GM18861 (cell line): ENCODE measurements around the gene PHOX2B.

ENCODE experiments used
- ATAC-seq: cut with Tn5 transposase; IDR thresholded peaks from one replicate; pipeline ENCODE4 v1.9.1; 2021; ENCODE audit not compliant: unreplicated experiment

Gene PHOX2B

DNA sequence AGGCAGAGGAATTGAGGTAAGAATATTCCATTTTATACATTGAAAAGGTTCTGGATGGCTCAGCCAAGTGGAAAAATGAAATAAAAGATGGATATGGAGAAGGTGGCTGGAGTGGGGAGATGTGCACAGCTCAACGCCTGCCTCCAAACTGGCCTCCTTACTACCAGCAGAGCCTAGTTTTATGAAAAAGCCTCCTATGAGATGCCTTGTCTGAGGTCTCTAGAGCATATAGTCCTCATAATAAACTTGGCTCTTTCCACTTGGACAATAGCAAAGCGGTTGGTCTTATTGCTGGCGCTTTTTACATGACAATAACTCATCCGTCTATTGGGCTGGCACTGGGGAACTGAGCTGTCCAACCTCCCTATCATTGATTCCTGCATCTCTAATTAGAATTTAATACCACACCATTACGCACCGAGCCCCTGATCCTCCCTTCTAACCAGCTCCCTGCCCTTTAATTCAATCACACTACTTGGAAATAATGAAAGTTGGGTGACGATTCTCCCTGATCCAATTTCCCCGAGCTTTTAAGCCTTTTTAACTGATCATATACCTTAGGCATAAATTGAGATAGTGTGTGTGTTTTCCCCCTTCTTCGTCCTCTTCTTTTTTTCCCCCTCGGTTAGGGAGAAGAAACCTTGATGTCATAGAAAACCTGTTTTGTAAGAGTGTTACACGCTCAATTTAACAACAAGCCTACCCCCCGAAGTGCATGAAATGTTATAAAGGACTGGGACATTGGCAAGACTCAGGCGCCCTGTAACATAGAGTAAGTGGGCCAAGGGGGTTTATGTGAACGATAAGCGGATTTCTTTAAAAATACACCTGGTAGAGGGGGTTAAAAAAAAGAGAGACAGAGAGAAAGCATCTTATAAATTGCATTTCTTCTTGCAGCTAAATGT, at the start of gene PHOX2B:
Gene PHOX2B, minus strand, starts transcription at position 155 of the 905 bp plus-strand sequence. Its CDS starts 115 bp downstream, at position 40.
- ATAC-seq: no peak

DNA sequence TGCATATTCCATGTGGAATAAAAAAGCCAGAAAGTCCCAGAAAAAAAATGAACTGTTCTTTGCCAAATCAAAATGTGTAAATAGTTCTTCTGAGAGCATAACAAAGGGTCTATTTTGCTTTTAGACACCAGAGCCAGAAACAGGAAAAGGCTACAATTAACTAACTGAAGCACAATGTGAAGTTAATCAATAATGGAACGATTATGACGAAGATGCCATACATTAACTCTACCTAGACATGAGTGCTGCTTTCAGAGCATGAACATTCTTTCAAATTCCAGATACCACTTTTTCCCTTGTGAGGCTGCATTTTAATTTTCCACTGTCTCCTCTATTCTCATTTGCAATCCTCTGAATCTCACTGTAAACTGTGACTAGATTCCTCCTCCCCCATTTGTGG, 48.7 kb upstream of the PHOX2B start:
- ATAC-seq: no peak

DNA sequence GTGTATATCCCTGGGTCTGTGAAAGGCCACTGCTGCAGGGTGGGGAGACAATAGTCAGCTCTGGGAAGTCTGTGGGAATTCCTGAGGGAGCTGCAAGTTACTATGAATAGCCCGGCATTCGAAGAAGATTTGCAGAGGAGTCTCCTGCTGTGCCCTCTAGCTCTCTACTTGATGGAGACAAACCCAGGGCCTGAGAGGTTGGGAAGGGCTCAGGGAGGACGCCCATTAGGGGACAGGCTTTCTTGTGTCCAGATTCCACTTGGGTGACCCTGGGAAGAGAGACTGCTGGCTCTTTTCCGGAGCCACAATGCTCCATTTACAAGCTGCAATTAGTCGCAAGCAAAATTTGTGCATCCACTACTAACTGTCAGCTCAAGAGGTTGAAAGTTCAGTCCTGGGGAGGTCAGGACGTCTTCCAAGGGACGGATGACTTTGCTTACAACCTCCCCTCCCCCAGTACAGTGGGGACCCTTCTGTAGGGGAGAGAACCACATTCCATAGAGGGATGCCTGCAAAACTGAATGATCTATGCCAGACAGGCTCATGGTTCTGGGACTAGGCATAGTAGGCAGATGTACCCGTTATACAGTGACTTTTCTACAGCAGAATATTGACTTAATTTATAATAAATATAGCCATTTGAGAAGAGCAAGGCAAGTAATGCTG, 48.2 kb upstream of the PHOX2B start:
- ATAC-seq: no peak

DNA sequence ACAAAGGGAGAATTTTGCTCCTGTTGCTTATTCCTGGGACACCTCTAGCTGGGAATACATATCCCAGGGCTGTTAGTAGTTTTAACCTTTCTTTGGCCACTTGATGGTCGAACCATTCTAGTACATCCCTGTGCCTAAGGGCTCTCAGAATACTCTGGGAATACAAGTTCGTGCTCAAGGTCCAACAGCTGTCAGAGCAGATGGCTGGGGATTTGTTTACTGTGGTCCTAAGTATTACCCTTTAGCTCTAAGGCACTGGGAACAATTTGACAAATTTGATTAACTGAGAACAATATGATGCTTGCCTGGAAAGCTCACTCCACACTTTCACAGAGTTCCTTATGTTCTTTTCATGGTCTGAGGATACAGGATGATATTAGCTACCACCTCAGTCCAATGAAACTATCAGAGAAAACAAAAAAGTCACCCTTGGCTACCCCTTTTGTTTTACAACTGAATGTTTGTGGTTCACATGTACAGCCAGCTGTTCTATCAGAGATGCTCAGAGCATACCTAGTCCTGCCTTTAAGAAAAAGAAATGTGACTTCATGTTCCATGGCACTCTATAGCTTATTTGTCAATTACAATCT, 47.4 kb upstream of the PHOX2B start:
- ATAC-seq: no peak

DNA sequence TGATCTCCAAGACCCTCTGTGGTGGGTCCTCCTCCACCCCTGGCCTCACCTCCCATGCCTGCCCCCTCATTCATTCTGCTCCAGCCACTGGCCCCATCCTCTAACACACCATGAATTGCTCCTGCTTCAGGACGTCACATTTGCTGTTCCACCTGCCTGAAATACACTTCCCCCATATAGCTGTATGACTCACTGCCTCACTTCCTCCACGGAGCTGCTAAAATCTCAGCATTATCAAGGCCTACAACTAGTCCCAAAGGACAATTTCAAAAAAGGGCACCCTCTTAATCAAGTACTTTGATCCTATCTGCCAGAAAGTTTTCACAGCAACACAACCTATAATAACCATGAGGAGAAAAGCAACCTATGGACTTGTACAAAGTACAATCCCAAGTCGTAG, 43.6 kb upstream of the PHOX2B start:
- ATAC-seq: no peak

DNA sequence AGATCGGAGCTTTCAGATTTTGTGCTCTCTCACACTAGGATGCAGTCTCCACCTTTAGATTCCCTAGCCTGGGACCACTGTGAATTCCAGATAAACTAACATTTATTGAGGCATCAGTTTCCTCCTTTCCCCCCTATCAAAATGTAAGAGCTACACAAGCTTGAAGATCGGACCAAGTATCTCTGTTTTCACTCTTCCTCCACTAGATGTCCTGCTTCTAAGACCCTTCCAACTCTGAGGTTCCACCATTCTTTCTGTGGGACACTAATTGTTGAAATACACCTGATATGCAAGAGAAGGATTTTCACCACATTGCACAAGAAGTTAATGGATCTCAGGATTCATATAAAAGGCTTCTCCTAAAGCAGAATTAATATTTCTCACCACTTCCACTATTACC, 43.0 kb upstream of the PHOX2B start:
- ATAC-seq: no peak

DNA sequence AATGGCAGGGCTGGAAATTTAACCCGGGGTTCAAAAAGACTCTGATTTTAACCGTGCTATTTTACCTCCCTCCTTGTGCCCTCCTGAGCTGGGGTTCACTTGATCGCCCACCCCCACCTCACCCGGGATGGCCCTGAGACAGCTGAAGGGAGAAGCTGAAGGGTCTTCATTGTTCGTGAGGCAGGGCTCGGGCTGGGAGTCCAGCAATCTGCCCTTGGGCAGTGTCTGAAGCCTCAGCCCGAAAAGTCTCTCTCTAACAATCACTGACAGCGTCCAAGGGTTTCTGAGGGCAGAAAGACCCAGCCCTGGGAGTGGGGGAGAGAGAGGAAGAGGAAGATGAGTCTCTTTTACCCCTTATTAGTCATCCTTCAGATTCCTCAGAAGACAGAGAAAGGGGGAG, 39.4 kb upstream of the PHOX2B start:
- ATAC-seq: no peak

DNA sequence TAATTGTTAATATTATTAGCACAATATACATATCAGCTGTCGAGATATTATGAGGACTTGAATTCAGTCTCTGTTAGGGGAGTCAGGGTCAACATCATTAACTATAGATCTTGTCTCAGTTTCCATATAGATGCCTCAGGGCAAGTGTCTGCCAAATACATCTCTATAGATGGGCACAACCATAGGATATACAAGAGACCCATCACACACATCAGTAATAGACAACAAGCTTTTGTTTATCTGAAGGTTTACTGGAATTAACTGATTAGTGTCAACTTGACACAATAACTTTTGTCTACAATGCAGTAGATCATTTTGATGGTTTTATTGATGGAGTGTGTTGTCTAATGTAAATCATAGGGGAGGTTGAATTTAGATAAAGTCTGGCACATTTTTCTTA, 37.1 kb upstream of the PHOX2B start:
- no peak for ATAC-seq

DNA sequence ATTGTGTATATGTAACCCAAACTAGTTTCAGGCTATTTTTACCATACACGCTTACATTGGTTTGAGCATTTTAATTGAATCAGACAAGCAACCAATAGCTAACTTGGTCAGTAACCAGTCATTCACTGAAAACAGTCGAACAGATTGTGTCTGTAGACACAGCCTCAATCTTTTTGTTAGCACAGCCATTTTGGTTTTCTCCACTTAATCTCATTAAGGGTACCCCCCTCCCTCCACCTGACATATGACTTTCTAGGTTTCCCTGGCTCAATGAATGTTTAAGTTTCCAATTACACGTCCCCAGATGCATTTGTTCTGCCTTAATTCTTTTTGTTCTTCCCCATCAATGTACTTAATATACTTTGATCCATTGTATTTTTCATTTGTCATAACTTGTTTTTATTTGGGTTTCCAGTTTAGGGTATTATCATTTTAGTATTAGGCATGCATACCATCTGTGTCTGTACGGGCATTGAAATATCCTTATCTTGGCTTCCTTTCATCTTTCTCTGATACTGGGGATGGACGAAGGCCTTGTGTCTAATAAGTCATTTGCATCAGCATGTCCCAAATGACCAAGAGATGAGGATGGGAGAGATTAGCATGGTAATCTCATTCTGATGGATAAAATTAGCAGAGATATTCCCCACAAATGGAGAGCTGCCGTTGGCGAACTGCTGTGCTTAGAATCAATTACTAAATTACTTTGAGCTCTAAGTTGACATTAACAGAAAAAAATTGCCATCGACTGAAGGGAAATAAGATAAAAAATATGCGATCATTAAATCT, 35.9 kb upstream of the PHOX2B start:
- ATAC-seq: no peak

DNA sequence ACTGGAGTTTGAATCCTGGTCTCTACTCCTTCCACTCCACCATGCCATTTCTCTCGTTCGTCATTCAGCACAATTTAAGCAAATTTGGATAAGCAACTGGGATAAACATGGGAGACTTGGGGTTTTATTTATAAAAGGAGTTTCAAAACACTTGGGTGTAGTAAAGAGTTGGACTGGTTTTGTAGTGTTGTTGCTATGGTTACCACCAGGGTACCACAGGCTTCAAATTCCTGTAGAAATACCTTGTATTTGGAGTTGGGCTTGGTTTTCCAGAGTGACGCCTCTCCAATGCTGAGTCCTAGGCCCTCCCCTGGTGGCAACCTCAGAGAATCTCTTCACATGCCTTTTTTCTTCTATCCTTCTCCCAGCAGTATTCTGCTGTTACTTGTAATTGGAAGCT, 27.9 kb upstream of the PHOX2B start:
- ATAC-seq: no peak

DNA sequence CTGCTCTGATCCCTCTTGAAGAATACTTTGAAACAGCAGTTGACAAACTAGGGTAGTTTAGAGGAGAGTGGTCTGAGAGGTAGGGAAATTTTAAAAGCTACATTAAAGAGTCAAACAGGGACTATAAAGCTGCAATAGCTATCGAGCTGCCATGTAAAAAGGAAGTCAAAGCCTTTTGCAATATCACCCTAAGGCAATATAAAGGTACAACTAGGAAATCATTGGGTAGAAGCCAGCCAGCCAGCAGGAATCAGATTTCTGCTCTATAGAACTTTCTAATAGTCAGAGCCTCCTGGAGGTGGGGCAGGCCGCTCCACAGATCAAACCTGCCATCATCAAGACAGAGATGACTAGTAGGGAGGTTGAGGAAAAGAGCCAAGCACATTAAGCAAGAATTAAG, 15.2 kb upstream of the PHOX2B start:
- ATAC-seq: no peak

DNA sequence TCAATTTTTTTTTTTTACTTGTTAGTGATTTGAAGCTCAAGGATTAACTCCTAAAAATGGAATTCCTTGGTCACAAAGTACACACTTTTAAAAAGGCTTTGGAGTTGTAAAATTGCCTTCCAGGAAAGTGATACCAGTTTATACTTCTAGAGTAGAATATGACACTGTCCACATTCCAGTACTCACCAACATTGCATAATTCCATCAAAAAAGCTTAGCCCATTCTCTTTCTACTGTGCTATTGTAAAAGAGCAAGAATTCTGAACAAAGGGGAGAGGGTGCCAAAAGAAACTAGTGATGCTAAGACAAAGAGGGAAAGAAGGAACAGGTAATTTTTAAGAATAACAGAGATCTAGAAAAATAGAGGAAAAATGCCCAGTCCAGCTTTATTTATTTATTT, 10.4 kb upstream of the PHOX2B start:
- ATAC-seq: no peak

DNA sequence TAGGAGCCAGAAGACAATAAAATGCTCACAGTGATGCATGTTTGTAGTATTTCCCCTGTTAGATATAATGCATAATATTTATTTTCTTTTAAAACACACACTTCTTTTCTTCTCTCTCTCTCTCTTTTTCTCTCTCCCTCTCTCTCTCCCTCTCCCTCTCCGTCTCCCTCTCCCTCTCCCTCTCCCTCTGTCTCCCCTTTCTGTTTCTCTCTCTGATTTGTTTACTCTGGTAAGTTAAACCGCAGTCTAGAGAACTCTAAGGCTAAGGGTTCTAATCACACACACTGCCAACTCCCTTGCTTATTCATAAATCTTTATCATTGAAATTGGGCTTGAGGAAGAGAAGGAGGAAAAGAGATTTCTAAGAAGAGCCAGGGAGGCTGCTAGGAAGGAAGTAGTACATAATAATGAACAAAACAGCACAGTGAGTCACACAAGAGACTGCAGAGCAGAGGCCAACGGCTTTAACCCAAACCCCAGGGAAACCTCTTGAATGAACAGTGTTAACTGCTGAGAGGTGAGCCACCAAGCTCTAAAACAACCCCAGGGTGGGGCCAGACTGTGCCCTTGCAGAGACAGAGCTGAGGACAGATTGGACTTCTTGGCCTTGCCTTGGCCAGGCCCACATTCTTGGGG, 9.1 kb upstream of the PHOX2B start:
- ATAC-seq: no peak

DNA sequence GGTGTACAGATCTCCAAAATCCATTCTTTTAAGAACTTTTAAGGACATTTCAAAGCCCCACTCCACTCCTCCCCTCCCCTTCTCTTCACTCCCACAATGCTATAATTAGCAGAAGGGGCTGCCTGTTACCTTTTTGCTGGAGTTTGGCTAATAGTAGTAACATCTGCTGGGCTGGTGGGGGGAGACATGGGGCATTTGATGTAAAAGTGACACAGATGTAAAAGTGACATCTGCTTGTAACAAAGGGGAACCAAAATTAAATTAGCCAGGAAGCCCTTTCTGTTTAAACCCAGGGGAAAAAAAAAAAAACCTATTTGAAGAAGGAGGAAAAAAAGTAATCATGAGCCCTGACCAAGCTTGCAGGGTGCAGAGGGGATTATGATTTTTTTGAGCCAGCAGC, 5.4 kb upstream of the PHOX2B start:
- ATAC-seq: no peak

DNA sequence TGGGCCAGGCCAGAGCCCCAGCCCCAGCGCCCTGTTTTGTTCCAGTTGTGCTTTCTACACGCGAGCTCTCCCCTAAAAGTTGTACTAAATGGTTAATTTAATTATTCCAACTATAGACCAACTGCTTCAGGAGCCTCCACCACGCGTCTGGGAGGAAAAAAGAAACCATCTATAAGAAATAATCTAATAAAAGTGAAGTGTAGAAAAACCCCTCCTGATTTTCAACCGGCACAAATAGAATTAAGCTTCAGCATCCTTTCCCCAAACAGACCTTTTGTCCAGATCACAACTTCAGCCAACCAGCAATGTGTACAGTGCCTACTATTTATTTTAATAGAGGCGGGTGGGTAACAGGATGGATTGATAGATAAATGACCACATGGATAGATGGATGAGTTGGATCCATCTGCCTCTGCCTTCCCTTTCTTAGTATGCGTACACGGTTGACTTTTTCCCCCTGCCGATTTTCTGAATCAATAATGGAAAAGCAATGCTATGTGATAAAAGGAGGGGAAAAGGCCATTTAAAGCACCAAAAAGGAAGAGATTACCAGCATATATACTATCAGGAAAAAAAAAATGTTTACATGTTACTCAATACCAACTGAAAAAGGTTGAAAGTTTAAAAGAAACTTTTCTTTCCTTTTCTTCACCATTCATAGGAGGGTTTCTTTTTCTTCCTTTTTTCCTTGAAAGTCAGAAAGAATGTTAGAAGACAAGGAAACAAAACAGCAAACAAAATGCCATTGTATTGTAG, 3.7 kb upstream of the PHOX2B start:
- no peak for ATAC-seq

DNA sequence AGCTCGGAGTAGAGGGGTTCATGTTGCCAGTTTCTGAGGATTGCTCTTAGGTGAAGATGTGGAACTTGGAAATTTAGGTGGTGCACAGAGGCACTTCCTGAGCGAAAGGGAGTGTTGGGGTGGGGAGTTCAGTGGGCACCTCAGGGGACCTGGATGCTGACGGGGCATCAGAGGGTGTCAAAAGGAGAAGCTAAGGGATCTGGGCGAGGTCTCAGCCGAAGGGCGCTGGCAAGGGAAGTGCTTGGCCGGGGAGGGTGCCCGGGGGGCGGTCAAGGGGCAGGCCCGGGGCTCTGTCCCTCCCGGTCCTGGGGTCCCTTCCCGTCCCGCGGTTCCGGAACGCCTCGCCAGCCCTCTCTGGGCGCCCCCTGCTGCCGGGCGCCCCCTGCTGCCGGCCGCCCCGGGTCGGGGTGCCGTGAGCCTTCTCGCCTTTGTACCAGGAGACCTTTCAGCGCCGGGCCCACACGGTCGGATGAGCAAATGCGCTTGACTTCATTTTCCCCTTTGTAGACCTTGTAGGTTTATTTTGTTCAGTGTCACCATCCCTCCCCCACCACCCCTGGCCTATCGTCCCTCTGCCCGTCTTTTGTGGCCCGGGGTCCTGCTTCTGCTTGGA, 3.0 kb upstream of the PHOX2B start:
- ATAC-seq: no peak

DNA sequence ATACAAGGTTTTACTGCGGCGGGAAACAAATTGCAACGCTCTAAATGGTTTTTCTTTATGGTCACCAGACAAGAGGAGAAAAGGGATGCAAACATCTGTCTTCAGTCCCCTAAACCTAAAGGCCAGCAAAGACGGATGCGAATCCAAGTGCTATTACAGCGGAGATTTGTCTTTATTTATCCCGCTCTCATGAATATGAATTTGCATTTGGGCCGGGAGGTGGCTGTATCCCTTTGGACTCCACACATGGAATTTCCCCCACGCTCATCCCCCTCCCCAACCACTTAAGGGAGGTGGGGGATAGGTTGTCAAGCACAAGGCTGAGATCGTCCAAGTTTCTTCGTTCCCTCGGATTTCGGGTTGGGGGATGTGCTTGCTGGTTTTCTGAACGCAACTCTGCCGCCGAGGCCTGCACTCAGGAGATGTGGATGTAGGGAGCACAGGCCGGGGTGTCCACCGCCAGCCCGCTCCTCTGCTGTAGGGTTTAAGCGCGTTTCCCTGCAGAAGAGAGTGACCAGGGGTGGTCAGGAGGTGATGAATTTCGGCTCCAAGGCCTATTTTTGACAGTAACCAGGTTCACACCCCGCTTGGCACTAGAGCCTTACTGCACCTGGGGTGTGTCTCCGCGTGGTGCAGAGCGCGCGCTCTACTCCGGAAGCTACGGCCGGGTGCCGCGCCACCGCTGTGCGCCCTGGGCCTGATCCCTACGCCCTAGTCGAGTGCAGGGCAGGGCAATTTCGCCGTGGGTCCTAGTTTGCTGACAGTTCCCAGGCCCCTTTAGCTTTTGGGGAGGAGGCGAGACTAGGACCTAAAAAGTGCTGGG, 2.3 kb upstream of the PHOX2B start:
- no peak for ATAC-seq

DNA sequence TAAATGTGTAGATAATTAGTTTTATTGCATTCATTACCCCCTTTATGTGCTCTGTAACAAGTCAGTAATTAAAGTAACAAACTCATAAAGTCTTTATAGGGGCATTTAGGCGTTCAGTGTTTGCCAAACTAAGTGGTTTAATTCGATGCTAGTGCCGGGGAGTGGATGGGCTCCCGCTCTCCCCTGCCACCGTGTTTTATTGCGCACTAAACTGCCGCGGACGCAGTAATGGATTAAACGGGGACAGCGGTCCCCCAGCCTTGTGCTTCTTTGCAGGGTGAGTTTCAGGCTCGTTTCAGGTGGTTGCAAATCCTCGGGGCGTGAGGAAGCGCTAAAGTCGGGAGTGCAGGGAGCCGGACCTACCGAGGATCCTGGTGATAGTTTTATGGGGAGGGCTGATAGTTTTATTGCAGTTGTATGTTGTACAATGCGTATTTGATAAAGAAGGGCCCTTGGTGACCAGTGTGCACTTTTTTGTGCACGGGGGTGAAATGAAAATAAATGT, 1.6 kb upstream of the PHOX2B start:
- no peak for ATAC-seq

DNA sequence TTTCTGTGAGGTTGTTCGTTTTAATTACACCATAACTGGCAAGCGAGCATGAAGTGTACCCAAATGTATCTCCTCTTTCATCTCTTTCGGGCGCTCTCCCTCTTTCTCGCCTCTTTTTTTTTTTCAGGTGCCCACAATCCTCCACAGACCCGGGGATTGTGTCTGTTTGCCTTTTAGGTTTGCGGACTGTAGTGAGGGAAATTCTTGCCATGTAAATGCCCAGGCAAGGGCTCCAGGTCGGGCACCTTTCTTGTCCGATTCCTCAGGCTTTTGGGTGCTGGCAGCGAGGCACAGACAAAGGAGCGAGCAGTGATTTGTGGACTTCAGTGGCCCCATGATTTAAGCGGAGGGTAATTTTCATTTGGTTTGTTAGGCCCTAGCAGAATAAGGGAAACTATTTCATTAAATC, 1.1 kb upstream of the PHOX2B start:
- ATAC-seq: no peak
